Ammon's horn (tissue), 1 donor: Measurements from ENCODE around the gene YIPF2.
A peak's percentile ranks its signal among the peaks of the same experiment; 100 is the strongest.
"Not testable (repeated sequence)": the region's sequence is repeated elsewhere in the genome, so short reads cannot be mapped to it uniquely, and the experiment has no call there.

Experiments used
- DNase-seq: peaks from one replicate; pipeline ENCODE4 v3.0.0-alpha.2; 2016; ENCODE audit warnings: low spot score

The YIPF2 gene

DNA sequence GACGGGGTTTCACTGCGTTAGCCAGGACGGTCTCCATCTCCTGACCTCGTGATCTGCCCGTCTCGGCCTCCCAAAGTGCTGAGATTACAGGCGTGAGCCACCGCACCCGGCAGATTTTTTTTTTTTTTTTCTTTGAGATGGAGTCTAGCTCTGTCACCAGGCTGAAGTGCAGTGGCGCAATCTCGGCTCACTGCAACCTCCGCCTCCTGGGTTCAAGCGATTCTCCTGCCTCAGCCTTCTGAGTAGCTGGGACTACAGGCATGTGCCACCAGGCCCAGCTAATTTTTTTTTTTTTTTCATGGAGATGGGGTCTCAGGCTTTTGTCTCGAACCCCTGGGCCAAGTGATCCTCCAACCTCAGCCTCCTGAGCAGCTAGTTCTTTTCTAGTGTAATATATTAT is 13.2 kb upstream of the YIPF2 start:
- not testable (repeated sequence) for DNase-seq

DNA sequence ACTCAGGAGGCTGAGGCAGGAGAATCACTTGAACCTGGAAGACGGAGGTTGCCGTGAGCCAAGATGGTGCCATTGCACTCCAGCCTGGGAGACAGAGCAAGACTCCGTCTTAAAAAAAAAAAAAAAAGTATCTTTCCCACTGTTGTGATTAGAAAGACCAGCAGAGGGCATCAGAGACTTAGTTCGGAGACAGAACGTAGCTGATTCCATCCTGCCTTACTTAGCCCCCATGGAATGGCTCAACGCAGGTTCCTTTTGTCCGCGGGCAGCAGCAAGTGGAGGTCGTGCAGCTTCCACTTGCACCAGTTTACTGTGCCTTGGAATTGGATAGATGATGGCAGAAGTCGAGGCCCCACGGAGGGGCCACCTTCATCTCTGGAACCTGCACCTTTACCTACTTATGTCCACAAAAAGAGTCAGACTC is 8.2 kb upstream of the YIPF2 start:
- DNase-seq: peak; percentile 74

DNA sequence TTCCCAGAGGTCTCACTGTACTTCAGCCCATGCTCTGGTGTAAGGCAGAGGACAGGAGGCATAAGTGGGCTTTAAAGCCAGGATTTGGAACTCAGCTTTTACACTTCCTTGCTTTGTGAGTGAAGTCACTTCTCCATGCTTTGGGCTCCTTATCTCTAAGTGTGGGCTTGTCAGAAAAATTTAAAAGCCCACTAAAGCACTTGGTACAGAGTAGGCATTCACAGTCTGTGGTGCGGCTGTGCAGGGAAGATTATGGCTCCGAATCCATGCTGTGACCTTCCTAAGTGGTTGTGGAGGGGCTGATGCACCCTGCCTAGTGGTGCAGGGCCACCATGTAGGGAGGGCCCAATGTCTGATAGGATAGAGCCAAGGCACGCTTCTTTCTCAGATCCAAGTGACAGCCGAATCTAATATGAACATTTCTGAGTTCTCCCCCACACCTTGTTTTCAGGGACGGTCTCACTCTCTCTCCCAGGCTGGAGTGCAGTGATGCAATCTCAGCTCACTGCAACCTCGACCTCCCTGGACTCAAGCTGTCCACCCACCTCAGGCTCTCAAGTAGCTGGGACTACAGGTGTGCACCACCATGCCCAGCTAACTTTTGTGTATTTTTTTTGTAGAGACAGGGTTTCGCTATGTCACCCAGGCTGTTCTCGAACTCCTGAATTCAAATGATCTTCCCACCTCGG is 7.1 kb upstream of the YIPF2 start:
- no peak for DNase-seq

DNA sequence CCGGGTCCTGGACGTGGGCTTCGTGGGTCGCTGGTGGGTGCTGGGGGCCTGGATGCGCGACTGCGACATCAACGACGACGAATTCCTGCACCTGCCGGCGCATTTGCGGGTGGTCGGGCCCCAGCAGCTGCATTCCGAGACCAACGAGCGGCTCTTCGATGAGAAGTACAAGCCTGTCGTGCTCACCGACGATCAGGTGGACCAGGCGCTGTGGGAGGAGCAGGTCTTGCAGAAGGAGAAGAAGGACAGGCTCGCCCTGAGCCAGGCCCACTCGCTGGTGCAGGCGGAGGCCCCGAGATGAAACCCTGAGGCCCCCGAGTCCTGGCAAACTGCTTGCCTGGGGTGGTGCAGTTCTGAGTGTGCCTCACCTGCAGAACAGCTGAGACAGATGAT is 959 bp upstream of the YIPF2 start:
- no peak for DNase-seq

DNA sequence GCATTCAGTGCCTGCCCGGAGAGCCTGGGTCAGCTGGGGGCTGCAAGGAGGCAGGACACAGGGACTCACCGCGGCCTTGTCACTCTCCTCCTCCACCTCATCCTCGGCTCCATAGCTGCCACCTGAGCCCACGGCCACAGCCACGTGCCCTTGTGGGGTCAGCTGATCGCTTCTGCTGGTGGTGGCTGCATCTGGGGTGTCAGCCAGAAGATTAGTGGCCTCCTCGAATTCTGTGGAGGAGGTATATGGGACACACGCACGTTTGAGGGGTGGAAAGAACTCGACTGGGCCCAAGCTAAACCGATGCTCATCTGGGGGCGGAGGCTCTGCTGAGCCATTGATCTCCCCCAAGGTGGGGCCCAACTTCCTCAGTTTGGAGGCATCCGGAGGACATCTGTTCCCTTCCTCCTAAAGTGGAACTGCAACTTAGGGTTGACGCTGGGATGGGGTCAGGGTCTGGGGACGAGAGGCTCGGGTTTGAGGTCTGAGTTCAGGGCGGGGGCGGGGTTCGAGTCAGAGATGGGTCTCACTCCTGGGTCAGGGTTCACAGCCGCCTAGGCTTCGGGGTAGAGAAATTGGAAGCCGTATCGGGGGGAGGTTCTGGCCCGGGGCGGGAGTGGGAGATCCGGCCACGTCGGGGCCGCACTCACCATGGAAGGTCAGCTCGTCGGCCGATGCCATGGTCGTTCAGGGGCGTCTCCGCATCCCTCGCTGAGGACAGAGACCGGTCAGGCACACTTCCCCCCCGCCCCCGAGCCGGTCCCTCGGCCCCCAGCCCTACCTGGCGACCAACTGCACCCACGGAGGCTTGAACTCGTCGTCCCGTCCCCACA is 493 bp downstream of the YIPF2 start:
- no peak for DNase-seq

DNA sequence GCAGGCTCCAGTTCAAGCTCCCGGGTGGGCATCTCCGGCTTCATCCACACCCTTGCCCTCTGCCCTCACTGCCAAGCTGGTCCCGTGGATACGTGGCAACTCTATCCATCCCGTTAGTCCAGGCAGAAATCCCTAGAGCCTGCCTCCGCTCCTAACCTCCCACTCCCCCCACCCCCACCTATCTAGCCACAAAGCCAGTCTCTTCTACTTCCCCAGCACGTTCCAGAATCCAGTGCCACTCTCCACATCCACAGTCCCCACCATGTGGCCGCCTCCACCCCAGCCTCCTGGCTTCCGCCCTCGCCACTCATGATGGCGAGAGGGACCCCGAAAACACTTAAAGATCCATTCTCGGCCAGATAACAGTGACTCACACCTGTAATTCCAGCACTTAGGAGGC is 3.8 kb downstream of the YIPF2 start:
- DNase-seq: no peak

DNA sequence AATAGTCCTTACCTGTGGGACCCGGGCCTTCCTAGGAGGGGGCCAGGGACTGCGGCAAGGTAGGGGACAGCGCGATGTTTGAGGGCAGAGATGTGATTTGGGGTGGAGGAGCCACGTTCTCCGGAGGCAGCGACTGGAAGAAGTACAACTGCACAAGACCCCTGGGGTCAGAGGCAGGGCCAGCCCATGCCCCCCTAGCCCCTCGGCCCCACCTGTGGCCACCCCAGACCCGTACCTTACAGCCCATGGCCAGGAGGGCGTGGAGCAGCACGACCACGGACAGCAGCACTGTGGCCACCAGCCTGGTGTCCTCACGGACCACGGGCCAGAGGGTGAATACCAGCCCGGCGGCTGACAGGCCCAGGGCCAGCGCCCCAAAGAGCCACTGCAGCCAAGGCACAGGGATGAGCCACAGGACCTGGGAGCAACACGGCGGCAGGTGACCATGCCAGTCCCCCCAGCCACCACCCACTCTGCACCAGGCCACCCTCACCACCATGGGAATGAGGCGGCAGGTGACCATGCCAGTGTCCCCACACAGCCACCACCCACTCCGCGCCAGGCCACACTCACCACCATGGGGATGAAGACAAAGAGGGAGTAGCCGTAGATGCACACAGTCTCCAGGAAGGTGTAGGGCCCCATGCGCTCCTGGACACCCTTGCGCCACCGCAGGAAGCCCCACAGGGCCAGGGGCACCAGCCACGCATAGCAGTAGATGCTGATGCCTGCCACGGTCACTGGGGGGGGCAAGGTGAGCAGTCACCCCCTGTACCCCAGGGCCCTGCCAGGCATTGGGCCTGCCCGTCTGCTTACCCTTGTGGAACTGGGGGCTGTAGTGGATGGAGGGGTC is 5.0 kb downstream of the YIPF2 start:
- DNase-seq: no peak

DNA sequence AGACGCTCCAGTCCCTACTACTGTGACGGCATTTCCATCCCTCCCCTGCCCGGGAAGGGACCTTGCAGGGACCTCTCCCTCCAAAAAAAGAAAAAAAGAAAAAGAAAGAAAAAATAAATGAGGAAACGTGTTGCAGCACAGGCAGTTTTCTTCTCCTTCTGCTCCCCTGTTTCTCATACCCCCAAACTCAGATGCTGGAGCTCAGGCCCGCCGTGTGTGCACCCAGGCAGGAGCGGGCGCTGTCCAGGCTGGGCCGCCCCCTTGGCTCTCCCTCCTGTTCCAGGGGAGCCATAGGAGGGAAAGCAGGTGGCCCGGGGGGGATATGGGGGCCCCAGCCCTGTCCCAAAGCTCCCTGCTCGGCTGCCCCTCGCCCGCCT is 5.8 kb downstream of the YIPF2 start:
- DNase-seq: no peak

DNA sequence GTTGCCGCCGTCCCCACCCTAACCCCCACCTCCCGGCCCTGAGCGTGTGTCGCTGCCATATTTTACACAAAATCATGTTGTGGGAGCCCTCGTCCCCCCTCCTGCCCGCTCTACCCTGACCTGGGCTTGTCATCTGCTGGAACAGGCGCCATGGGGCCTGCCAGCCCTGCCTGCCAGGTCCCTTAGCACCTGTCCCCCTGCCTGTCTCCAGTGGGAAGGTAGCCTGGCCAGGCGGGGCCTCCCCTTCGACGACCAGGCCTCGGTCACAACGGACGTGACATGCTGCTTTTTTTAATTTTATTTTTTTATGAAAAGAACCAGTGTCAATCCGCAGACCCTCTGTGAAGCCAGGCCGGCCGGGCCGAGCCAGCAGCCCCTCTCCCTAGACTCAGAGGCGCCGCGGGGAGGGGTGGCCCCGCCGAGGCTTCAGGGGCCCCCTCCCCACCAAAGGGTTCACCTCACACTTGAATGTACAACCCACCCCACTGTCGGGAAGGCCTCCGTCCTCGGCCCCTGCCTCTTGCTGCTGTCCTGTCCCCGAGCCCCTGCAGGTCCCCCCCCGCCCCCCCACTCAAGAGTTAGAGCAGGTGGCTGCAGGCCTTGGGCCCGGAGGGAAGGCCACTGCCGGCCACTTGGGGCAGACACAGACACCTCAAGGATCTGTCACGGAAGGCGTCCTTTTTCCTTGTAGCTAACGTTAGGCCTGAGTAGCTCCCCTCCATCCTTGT is 6.4 kb downstream of the YIPF2 start:
- DNase-seq: no peak

DNA sequence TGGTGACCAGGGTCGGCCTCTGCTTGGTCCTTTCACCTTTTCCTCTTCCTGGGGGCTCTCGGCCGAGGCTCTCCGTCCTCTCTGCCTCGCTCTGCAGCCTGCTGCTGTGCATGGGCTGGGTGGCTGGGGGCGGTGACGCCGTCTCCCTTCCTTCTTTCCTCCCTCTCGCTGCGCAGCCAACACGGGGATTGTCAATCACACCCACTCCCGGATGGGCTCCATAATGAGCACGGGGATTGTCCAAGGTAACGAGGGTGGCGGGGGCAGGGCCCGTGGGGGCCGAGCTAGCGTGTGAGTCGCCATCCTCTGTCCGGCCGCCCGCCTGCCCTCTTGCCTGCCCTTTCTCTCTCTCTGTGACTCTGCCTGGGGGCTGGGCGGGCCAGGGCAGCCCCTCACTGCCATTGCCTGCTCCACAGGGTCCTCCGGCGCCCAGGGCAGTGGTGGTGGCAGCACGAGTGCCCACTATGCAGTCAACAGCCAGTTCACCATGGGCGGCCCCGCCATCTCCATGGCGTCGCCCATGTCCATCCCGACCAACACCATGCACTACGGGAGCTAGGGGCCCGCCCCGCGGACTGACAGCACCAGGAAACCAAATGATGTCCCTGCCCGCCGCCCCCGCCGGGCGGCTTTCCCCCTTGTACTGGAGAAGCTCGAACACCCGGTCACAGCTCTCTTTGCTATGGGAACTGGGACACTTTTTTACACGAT is 7.1 kb downstream of the YIPF2 start:
- DNase-seq: peak; percentile 53

DNA sequence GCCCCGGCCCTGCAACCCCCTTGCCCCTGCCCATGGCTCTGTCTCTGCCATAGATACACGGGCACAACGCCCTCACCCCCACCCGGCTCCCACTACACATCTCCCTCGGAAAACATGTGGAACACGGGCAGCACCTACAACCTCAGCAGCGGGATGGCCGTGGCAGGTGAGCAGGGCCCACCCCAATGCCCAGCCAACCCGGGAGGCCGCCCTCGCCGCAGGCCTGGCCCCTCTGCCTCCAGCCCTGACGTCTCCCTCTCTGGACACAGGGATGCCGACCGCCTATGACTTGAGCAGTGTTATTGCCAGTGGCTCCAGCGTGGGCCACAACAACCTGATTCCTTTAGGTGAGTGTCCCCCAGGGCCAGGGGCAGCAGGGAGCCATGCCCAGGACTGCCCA is 7.7 kb downstream of the YIPF2 start:
- no peak for DNase-seq

DNA sequence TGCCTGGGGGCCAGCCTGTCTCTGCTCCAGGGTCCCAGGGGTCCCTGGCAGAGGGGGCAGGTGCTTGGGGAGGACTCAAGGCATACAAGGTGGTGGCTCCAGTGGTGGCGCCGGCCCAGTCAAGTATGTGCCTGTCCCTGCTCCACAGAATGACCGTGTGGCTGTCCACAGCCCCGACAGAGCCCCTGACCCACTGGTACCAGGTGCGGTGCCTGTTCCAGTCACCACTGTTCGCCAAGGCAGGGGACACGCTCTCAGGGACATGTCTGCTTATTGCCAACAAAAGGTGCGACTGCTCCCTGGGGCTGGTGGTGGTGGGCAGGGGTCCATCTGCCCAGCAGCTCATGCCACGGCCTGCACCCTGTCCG is 8.2 kb downstream of the YIPF2 start:
- DNase-seq: no peak

DNA sequence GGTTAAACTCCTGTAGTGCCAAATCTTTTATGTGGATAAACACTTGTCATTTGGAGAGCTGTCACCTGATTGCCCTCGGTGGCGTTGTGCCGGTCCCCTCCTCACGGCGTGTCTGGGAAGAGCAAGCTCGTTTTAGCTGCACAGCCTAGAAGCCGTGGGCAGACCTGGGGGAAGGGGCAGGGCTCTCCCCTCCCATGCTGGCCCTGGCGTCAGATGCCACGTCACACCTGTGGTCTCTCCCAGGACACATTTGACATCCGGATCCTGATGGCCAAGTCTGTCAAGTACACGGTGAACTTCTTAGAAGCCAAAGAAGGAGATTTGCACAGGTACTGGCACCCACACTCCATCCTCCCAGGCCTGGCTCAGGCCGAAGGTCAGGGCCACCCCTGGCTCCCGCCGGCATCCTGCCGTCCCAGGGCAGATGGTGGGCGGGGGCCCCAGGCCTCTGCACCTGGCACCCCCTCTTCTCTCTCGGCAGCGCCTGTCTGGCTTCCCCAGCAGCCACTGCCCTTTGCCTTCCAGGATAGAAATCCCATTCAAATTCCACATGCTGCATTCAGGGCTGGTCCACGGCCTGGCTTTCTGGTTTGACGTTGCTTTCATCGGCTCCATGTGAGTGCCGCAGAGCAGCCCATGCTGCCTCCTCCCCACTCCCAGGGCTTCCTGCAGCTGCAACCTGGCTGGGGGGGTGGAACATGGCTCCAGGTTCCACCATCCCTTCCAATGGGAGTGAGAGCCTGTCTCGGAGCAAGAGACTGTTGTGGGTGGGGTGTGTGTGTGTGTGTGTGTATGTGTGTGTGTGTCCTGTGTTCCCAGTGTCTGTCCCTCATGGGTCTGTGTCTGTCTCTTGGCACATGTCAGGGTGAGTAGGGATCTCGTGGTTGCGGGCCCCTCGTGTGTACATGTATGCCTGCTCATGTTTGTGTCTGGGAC is 8.8 kb downstream of the YIPF2 start:
- no peak for DNase-seq

DNA sequence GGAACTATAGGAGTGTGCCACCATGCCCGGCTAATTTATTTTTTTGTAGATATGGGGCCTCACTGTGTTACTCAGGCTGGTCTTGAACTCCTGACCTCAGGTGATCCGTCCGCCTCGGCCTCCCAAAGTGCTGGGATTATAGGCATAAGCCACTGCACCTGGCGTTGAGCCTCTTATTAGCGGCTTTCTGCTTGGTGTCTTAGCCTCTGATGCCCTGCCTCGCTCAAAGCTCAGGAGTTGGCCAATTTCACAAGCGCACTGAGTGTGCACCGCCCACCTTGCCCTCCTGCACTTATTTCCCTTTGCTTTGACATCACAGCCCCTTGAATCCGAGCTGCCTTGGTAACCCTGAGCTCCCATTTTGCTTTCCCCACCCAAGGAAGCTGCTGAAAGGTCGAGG is 10.1 kb downstream of the YIPF2 start:
- no peak for DNase-seq

DNA sequence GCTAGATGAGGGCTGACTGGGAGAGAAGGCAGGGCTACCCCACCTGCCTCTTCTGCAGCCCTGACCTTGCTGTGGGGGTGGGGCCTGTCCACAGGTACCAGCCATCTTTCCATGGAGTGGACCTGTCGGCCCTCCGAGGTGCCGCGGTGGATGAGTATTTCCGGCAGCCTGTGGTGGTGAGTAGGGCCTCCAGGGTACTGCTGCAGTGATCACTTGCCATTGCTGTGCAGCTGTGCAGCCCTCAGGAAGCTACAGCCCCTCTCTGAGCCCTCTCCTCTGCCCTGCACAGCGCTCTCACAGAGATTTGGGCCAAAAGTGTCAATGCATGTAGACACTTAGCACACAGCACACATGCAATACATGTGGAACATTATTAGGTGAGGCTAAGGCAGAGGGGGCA is 11.8 kb downstream of the YIPF2 start:
- no peak for DNase-seq

DNA sequence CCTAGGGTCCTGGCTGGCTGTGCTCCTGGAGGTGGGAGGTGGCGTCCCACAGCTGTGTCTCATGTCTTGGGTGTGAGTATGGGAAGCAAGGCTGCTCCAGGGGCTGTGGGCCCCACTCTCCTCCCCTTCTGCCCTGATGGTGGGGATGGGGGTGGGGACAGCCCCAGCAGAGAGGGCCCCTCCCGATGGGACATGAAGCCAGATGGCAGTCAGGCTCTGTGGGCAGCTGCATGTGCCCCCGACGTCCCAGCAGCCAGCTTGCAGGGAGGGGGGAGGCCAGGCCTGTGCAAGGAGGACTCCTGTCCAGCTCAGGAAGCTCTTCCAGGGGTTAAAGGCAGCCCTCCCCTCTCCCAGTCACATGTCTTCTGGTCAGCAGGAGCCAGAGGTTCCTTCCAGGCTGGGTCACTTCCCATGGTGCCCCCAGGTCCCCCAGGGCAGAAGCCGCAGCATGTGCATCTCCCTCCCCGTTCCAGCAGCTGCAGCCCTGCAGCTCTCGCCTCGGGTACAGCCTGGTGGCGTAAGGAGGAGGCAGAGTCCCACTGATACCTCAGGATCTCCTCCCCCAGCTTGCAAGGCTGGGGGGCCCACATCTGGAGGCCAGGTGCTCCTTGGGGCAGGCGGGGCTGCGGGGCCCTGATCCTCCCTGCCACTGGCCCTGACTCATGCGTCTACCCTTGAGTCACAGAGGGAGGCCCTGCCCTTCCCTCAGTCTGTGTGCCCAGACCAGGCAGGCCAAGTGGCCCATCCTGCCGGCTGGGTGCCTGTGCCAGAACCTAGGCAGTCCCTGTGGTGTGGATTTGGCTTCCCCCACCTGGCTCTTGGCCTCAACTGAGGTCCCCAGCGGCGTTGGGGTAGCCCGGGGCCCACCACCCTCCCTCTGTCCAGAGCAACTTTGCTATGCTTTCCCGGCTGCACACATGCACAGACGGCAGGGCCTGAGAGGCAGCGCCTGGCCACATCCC is 13.0 kb downstream of the YIPF2 start:
- no peak for DNase-seq

DNA sequence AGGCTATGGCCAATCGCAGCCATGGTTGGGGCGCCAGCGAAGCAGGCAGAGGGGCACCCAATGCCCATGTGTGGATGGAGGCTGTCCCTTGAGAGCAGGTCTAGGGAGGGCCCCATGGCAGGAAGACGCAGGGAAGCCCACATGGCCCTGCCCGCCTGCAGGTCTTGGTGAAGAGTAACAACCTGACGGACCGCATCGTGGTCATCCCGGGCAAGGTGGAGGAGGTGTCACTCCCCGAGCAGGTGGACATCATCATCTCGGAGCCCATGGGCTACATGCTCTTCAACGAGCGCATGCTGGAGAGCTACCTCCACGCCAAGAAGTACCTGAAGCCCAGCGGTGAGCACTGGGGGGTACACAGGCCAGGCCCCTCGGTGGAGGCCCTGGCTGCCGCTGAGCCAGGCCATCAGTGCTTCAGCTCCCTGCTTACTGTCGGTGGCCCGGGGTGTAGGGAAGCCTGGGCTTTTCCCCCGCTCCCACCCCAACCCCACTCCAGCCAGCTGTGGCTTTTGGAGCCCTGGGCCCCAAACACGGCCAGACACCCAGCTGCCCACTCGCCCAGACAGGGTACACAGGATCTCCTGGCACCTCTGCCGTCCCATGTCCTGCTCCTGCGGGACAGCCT is 14.6 kb downstream of the YIPF2 start:
- no peak for DNase-seq

DNA sequence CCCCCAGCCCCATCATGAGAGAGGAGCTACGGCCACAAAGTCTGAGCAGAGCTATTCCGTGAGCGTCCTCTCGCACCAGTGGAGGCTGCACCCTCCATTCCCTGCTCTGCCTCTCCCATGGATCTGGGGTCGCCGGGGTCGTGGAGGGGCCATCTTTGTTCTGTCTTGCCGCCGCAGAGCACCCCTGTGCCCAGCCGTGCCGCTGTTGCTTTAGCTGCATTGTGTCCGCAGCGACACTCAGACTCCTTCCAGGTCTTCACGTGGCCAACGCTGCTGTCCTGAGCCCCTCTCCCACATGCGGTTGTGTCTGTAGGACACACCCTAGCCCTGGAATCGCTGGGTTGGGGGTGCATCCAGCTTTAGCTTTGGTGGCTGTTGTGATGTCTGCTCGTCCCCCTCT is 15.8 kb downstream of the YIPF2 start:
- no peak for DNase-seq
